Stimulated activated CD8-positive, alpha-beta memory T cell treated with anti-CD3 and anti-CD28 coated beads, Interleukin-15, amount 100 ng/mL, for 1 hour (primary cell): ENCODE measurements around the gene RPRD1A.
A peak's percentile ranks its signal among the peaks of the same experiment; 100 is the strongest.
"Not testable (repeated sequence)": the region's sequence is repeated elsewhere in the genome, so short reads cannot be mapped to it uniquely, and the experiment has no call there.

Experiments used
- DNase-seq: peaks from one replicate; pipeline ENCODE4 v3.0.0-alpha.2; 2020; ENCODE audit warnings: low read depth

The RPRD1A gene

DNA sequence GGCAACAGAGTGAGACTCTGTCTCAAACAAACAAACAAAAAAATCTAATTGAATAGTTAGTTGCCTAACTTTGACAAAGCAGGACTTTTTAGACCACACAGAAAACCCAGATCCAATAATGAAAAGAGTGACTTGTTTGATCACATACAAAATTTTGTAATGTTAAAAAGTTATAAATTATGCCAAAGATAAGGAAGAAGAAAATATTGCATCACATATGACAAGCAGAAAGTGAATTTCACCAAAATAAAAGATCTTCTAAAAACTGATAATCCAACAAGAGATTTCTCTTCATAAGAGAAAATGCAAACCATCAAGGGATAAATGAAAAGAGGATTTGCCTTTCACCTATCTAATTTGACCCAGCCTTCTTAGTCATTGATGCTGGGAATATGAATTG is 97.7 kb downstream of the RPRD1A start:
- DNase-seq = no peak

DNA sequence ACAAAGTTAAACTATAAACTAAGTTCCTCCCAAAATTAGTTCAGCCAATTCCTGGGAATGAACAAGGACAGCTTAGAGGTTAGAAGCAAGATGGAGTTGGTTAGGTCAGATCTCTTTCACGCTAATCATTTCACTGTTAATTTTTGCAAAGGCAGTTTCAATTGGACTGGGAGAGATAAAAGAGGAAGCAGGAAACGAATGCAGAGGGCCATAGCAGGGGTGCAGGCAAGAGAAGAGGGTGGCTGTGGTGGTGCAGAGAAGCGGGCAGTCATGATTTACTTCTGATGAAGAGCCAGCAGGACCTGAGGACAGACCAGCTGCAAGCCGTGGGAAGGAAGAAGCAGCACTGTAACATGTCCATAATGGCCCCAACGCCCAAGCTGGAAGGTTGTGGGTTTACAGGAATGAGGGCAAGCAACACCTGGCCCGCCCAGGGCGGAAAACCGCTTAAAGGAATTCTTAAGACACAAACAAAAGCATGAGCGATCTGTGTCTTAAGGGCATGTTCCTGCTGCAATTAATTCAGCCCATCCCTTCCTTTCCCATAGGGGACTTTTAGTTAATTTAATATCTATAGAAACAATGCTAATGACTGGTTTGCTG is 99.0 kb downstream of the RPRD1A start:
- DNase-seq = no peak

DNA sequence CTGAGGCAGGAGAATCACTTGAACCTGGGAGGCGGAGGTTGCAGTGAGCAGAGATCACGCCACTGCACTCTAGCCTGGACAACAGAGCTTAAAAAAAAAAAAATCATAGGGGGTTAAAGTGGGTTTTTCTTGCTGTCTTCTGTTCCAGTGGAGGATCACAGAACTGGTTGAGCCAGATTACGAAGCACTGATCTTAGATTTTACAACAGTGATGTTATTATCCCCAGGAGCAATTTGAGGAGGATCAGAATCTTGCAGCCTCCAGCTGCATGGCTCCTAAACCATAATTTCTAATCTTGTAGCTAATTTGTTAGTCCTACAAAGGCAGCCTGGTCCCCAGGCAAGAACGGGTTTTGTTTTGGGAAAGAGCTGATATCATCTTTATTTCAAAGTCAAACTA is 99.5 kb downstream of the RPRD1A start:
- DNase-seq = not testable (repeated sequence)

DNA sequence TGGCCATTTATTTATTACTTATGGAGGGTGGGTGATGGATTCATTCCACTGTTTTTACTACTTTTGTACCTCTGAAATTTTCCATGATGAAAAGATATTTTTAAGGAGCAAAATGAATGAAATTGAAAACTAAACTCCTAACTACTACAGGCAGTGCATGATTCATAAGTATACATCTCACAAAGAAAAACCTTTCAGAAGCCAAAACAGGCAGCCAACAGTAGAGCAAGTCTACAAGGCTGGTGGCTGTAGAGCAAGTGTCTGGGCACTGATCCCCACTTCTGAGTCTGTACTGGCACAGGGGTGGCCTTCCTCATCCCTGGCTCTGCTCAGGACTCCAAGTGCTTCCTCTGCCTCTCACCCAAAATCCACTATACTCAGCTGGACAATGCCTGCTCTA is 103.0 kb downstream of the RPRD1A start:
- DNase-seq = no peak

DNA sequence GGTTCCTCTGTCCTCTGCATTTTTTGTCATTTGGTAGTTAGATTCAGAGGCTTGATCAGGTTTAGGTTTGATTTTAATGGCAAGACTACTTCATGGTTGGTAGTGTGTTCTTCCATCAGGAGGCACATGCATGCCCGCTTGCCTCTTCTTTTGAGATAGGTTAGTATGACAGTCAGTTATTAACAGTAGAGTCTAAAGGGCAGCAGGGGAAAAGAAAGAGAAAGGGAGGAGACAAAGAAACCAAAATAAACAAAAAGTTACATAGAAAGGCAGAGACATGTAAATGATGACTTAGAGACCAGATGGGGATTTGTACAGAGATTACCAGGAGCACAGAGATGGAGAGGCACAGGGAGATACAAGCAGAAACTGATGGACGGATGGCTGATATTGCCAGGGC is 105.0 kb downstream of the RPRD1A start:
- no peak for DNase-seq

DNA sequence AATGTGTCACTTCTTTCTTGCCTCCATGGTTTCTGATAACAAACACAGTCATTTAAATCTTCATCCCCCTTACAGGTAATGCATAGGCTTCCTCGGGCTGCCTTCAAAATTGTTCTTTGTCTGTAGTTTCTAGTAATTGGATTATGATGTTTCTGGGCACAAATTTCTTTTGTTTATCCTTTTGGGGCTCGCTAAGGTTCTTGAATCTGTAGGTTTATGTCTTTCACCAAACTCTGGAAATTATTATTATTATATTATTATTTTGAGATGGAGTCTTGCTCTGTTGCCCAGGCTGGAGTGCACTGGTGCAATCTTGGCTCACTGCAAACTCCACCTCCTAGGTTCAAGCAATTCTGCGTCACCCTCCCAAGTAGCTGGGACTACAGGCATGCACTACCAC is 111.1 kb downstream of the RPRD1A start:
- DNase-seq = no peak

DNA sequence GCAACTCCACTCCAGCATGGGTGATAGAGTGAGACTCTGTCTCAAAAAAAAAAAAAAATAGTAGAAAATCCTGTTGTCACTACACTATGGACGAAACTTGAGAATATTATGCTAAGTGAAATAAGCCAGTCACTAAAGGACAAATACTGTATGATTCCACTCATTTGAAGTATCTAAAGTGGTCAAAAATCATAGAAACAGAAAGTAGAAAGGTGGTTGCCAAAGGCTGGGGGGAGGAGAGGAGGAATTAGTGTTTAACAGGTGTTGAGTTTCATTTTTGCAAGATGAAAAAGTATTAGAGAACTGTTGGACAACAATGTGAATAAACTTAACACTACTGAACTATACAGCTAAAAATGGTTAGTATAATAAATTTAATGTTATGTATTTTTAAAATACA is 113.7 kb downstream of the RPRD1A start:
- no peak for DNase-seq

DNA sequence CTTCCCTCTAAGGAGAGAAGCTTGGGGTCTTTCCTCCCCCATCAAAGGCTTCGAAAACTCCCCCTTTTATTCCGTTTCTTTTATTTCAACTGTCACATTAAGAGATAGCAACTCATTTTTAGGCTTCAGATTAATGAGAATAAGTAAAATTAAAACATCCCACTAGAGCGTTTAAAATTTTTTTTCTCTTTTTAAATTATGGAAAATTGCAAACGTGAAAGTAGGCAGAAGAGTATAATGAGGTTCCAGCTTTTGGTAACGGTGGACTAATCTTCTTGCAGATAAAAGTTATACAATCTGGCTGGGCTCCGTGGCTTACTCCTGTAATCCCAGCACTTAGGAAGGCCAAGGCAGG is 116.8 kb downstream of the RPRD1A start:
- no peak for DNase-seq

DNA sequence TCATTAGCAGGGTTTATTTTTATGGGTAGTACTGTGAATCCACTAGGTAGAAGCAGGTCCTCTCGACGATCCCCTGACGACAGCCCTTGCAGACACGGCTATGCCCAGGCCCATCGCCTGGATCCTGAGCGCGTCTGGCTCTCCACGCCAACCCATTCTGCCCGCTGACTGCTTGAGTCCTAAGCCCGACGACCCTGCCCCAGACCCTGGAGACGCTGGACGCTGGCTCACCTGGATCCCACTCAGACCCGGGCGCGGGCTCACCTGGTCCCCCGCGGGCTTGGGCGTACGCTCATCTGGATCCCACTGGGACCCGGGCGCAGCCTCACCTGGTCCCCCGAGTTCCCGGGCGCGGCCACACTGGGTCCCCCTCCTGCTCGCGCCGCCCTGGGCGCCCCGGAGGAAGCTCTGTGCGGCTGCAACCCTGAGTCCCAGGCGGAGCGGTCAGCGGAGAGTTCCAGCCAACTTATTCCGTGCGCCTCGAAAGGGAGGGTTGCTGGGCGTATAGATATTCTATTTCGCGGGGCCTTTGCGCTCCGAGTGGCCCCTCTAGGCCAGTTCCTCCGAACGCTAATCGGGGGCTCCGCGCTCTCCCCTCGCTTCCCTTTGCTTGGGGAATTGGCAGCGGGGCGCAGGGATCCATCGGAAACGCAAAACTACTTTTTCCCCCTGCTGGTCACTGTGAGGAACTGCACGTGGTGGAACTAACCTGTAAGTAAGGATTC is 117.3 kb downstream of the RPRD1A start:
- peak; percentile 27 for DNase-seq

DNA sequence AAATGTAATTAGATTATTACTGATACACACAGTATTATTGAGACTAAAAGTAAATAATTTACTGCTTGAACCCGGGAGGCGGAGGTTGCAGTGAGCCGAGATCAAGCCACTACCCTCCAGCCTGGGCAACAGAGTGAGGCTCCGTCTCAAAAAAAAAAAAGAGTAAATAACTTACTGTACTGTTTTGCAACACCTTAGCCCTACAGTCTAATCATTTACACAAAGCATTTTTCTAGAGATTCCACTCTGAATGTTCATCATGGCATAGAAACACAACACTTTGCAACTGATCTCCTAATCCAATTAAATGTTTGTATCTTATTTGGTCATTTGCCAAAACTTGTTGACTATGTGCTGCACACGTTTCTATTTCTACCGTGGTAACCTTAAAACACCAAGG is 118.3 kb downstream of the RPRD1A start:
- DNase-seq = no peak

DNA sequence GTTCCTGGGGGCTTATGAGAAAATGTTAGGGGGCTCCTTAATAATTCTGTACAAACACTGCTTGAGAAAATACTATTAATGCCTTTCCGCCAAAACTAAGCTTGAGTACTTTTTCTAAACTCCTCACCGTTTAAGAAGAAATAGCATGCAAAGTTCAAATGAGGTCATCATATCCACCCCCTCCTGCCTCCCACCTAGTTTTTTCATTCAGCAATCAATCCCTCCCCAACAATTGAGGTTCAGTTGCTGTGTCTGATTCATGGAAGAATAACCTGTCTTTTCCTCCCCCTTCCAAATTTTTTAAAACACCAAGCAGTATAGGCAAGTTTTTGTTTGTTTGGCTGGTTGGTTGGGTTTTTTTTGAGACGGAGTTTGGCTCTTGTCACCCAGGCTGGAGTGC is 119.3 kb downstream of the RPRD1A start:
- DNase-seq = no peak

DNA sequence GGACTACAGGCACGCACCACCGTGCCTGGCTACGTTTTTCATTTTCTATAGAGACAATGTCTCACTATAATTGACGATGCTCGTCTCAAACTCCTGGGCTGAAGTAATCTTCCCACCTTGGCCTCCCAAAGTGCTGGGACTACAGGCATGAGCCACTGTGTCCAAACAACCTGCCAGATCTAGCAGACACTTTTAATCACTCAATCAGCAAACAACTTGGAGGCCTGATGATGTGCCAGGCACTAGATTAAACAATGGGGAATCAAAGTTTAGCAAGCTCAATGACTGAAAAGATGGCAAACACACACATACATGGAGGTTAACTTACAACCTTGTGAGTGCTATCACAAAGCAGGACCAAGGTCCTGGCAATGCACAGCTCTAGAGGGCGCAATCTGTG is 124.7 kb downstream of the RPRD1A start:
- DNase-seq = no peak

DNA sequence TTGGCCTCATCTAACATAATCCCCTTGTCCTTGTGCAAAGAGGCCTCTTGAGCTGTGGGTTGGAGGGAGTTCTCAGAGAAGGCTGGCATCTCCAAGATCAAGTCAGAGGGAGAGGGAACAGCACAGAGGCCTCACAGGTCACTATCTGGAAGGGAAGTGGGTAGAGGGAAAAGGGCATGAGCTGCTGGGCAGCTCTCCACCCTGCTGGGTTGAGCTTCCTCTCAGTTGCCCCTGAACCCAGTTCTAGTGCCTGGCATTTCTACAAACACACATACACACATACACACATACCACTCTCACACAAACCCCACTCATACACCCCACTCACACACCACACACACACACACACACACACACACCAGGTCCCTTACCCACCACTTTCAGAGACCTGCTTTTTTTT is 125.2 kb downstream of the RPRD1A start:
- DNase-seq = no peak

DNA sequence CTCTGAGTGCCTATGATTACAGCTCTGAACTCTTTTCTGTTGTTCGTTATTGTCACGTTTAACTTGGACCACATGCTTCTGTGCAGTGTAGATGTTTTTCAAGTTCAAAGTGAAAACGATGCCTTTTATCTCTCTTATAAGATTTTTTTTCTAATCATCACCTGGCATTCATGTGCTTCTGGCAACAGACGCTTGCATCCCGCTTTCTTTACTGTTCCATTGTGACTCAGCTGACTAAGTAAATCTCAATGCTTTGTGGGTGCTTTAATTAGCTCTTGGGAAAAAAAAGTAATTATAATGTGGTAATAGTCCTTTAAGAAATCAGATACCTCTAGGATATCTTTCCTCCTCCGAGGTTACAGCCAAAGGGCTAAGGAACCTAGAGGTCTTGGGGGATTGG is 126.1 kb downstream of the RPRD1A start:
- DNase-seq = no peak
